PFSK-1 (cell line): ENCODE data around the gene EFCC1. TPM values are rescaled to one million over a fixed set of nuclear protein-coding genes. Genes with fewer than 3 reads are reported as not detected.

Source experiments
- FOXP2 ChIP-seq: optimal IDR thresholded peaks from 2 replicates; pipeline ENCODE3; 2011; ENCODE audit warnings: borderline replicate concordance, control low read depth, inconsistent platforms; ENCODE audit not compliant: insufficient read depth; ENCODE audit errors: extremely low read length, extremely low read depth
- POLR2AphosphoS5 ChIP-seq: IDR thresholded peaks from 2 replicates; pipeline ENCODE4 v1.6.1; 2012; ENCODE audit warnings: low read depth, mild to moderate bottlenecking, control low read depth, low read length, moderate library complexity
- REST ChIP-seq, 2 experiments: IDR thresholded peaks; 2 replicates each; pipeline versions ENCODE4 v1.6.1 to v1.8.0; 2011 to 2012; ENCODE audit warnings: low read depth in 2 of 2, low read length in 2 of 2, control low read depth in 1 of 2, inconsistent platforms in 1 of 2, mild to moderate bottlenecking in 1 of 2, moderate library complexity in 1 of 2; ENCODE audit not compliant: insufficient read depth in 1 of 2
- SIN3A ChIP-seq: IDR thresholded peaks from 2 replicates; pipeline ENCODE4 v1.6.1; 2012; ENCODE audit warnings: mild to moderate bottlenecking, low read length, moderate library complexity, borderline replicate concordance; ENCODE audit not compliant: insufficient read depth
- TAF1 ChIP-seq: IDR thresholded peaks from 2 replicates; pipeline ENCODE4 v1.6.1; 2012; ENCODE audit warnings: low read length, control low read depth, borderline replicate concordance; ENCODE audit not compliant: insufficient read depth
- polyA plus RNA-seq: library from polyadenylated mRNA; unstranded; fragments of >200 nt; gene quantifications from one replicate; pipeline ENCODE4 v1.2.1, GENCODE V29; 2012; ENCODE audit warnings: low read depth, missing spikeins; ENCODE audit not compliant: insufficient read length

EFCC1 gene
- polyA plus RNA-seq: not detected

GRCh38 chr3:129001101-129001805 lies at the start of gene EFCC1:
EFCC1 (plus strand) TSS chr3:129001304; CDS start chr3:129001629, 325 bp downstream.
- TF ChIP-seq FOXP2: no peak
- TF ChIP-seq POLR2AphosphoS5: no peak
- no peak for TF ChIP-seq TAF1
- TF ChIP-seq REST (IDR thresholded peaks at IDR 0.05; ENCODE audit: insufficient read depth in 1 of 2, low read depth in 2 of 2, low read length in 2 of 2): no peak
- no peak for TF ChIP-seq SIN3A

GRCh38 chr3:128956440-128956839 lies 44.7 kb upstream of the EFCC1 start:
- TF ChIP-seq TAF1 (no peak), FOXP2 (no peak), REST (IDR thresholded peaks at IDR 0.05; ENCODE audit: insufficient read depth in 1 of 2, low read depth in 2 of 2, low read length in 2 of 2) (no peak), POLR2AphosphoS5 (no peak), SIN3A (no peak)

GRCh38 chr3:128965280-128965679 lies 35.8 kb upstream of the EFCC1 start:
- TF ChIP-seq SIN3A (no peak), FOXP2 (no peak), POLR2AphosphoS5 (no peak)

- TF ChIP-seq SIN3A (no peak), POLR2AphosphoS5 (no peak), TAF1 (no peak), REST (IDR thresholded peaks at IDR 0.05; ENCODE audit: insufficient read depth in 1 of 2, low read depth in 2 of 2, low read length in 2 of 2) (no peak), FOXP2 (no peak)
Observed at GRCh38 chr3:128965818-128966217, 35.3 kb upstream of the EFCC1 start.

- TF ChIP-seq FOXP2: no peak
- TF ChIP-seq SIN3A: no peak
- no peak for TF ChIP-seq POLR2AphosphoS5
- TF ChIP-seq REST (IDR thresholded peaks at IDR 0.05; ENCODE audit: insufficient read depth in 1 of 2, low read depth in 2 of 2, low read length in 2 of 2): no peak
- no peak for TF ChIP-seq TAF1
Observed at GRCh38 chr3:128967748-128968355, 33.3 kb upstream of the EFCC1 start.
